DMS153 treated with DMSO at 0.1 percent for 48 hours (cell line): Measurements from ENCODE around the gene SQOR.

ENCODE experiments used
- DNase-seq: peaks from one replicate; lab custom pipeline; 2025; ENCODE audit not compliant: unreplicated experiment; lab: John Stamatoyannopoulos, UW

Gene SQOR

DNA sequence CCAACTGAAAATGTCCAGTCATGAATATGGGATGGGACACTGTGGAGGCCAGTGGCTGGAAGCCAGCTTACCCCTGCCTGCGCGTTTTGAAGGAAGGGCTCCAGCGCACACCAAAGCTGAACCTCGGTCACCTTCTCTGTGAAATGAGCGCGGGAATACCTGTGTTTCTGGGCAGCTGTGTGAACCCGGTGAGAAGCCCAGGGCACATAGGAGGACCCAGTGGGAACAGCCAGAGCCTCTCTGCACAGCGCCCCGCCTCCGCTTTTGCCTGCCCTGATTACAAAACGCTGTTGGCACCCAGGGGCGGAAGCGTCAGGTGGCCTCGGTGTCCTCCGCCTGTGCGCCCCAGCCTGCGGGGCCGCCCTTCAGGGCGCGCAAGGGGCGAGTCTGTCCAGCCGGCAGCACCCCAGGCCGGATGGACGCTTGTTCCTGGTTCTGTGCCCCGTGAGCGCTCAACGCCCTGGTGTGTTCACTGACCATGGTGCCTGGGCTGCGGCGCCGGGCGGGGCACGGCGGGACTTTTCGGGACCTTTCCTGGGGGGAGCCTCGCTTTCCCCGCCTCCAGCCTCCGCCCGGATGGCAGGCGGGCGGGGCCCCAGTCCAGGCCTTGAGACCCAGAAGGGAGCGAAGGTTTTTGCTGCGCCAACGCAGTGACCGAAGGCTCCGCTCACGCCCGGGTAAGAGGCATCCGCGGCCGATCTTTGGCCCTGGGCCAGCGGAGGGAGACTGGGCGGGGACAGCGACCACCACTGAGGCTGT lies at the start of gene SQOR:
Gene SQOR, plus strand, starts transcription at position 598 of the 759 bp plus-strand sequence. CDS start 23,895 bp downstream, outside the sequence.
- no peak for DNase-seq

- DNase-seq, result no peak
These were observed 49.6 kb upstream of the SQOR start for GRCh38 chr15:45585069-45585791.

GRCh38 chr15:45586125-45586524 lies 48.7 kb upstream of the SQOR start:
- DNase-seq, result no peak

DNA sequence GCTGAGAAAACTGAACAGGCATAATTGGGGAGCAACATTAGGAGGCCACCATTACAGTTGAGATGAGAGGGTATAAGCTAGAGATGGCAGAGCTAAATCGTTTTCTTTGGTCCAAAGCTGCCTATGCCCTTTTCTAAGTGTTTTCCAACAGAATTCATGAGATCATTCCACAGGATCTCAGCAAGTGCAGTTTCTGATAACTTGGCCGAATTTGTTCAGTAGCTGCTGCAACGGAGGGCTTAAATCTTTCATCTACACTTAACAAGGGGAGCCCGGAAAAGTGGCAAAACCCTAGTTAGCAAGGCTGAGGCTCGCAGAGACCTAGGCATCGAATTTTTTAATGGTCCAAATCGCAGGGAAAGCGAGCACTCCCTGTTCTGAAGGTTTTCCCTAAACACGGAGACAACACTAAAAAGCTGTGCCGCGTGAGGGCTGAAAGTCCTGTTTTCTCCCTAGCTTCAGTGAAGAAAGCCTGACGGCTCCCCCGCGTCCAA lies 48.2 kb upstream of the SQOR start:
- peak; percentile 5 for DNase-seq

- DNase-seq, result peak; percentile 5
These were observed 47.5 kb upstream of the SQOR start, which contains the start of gene BLOC1S6 for GRCh38 chr15:45587095-45587862. TSS of gene BLOC1S6 (plus strand) at chr15:45587379. CDS start at chr15:45587444, 65 bp downstream.

GRCh38 chr15:45587863-45588170 lies 47.0 kb upstream of the SQOR start:
- DNase-seq, result no peak

DNA sequence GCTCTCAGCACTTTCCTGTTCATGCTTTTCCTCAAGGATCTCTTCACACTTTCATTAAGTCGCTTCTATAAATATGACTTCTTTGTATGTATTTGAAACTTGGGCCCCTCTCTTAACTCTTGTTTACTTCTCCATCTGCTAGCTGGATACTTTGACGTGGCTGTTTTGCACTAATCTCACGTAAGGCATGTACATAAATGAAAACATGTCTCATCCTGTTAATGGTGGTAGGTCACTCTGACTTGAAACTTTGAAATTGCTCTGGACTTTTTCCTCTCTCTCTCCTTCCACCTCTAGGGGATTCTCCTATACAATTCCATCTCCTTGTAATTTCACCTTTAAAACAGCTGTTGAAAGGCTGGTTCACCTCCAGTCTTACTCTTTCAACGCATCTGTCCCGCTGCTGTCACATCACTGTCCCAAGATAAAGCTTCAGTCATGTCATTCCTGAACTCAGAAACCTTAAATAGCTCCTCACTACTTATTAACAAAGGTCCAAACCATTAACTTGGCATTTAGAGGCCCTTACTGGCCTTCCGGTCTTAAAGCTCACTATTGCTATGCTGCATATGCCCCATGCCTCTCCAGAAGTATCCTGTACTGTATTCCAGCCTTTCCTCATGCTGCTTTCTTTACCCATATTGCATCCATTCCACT lies 46.5 kb upstream of the SQOR start:
- DNase-seq, result no peak

GRCh38 chr15:45589256-45589655 lies 45.6 kb upstream of the SQOR start:
- DNase-seq, result no peak

DNA sequence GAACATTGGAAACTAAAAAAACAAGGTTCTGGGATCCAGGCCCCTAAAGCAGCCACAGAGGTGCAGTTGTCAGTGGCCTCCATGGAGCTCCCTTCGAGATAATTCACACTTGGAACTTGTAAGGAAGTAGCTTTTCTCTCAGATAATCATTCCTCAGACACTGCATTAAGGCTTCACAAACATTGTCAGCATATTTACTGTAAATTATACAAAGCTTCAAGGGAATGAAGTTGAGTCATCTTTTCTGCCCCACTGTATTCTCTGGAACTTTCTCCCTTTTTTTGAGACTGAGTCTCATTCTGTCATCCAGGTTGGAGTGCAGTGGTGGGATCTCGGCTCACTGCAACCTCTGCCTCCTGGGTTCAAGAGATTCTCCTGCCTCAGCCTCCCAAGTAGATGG lies 40.5 kb upstream of the SQOR start:
- no peak for DNase-seq

DNA sequence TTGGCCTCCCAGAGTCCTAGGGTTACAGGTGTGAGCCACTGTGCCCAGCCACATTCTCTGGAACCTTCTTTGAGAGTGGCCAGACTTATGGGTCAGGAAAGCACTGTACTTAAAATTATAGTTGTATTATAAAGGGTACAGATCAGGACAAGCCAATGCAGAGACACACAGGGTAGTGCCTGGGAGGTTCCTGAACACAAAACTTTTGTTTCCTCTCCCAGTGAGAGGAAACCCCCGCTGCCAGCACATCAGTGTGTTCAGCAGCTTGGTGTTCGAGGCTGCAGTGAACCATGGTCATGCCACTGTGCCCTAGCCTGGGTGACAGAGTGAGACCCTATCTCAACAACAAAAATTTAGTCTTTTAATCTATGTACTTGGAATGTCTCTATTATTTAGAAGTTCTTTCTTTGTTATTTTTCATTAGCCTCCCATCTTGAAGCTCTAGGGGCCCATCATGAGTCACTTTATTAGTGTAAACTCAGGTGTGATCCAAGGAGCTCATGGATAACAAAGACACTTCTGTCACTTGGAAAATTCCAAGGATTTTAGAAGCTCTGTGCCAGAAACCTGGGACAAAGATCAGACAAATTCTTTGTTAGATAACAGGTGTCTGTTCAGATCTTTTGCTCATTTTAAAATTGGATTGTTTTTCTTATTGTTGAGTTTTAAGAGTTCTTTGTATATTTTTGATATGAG lies 39.8 kb upstream of the SQOR start:
- DNase-seq, result no peak

DNA sequence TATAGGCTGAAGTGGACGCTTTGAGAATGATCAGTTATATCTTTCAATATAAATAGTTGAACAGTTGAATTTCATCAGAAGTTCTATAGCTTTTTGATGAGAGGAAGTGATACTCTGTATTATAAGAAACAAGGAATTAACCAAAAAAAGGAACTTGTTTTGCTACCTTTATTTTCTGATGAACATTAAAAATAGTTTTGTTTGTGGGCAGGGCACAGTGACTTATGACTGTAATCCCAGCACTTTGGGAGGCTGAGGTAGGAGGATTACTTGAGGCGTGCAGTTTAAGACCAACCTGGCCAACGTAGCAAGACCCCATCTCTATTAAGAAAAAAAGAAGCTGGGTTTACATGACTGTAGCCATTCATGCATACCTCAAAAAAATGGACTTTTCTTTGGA lies 30.9 kb upstream of the SQOR start:
- no peak for DNase-seq

- no peak for DNase-seq
These were observed 30.5 kb upstream of the SQOR start for GRCh38 chr15:45604326-45604725.

GRCh38 chr15:45606413-45606812 lies 28.4 kb upstream of the SQOR start:
- no peak for DNase-seq

DNA sequence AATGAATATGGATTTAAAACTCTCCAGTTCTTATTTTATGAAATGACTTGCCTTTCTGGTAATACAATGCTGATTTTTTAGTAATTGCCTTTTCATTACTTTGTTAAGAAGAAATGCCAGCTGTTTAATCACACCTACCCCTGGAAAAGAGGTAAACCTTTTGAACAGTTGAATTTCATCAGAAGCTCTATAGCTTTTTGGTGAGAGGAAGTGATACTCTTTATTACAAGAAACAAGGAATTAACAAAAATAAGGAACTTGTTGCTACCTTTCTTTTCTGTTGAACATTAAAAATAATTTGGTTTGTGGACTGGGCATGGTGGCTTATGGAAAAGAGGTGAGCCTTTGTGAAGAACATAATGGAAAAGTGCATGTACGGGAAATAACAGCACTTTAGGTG lies 28.0 kb upstream of the SQOR start:
- no peak for DNase-seq

- DNase-seq, result no peak
These were observed 23.5 kb upstream of the SQOR start for GRCh38 chr15:45611305-45611704.

DNA sequence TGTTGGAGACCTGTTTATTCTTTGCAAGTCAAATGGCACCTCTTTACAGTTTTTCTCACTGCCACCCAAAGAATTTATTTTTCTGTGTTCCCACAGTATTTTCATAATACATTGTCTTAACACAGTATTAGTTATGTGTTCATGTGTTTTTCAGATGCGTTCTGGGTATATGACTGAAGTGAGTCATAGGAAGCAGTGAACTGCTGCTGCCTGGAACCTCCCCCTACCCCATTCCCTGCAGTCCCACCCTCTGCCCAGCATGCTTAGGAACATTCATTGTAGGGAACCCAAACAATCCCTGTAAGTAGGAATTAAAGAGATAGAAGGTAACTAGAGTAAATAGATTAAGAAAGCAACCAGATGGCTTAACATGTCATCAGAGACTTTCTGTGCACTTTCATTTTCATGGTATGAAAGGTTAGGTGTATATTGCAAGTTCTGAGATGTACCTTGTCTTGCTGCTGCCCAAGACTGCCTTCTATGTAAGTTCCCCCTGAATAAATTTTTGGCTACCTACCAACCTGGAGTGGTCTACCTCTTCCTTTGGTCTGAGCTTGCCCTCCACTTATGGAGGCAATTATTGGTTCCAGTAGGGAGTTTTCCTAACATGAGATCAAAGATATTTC lies 21.9 kb upstream of the SQOR start:
- DNase-seq, result no peak

DNA sequence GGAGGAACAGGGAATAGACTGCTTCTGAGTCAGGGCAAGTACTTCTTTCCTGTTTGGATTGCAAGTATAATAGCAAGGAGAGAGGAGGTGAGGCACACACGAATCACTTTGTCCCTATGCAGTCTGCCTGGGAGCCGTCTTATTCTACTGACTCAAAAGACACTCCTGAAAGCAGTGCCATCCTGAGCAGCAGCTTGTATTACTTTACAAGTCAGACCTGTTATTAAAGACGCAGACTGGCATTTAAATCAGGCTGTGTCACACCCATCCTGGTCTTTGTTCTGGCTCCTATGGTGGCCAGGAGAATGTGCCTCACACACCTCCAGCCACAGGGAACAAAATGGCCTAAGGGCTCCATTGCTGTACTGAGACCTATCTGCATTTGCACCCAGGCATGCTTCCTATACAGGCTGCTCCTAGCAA lies 17.9 kb upstream of the SQOR start:
- no peak for DNase-seq

GRCh38 chr15:45618813-45619212 lies 16.0 kb upstream of the SQOR start:
- DNase-seq, result no peak

DNA sequence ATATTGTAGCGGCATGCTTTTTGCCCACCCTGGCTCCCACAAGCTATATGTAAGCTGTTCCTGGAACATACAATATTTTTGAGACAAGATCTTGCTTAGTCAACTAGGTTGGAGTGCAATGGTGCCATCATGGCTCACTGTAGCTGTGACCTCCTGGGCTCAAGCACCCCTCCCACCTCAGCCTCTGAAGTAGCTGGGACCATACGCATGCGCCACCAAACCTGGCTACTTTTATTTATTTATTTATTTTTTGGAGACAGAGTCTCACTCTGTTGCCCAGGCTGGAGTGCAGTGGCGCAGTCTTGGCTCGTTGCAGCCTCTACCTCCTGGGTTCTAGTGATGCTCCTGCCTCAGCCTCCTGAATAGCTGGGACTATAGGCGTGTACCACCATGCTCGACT lies 6.7 kb upstream of the SQOR start:
- no peak for DNase-seq
